ENCODE measurements around the gene ZMYND8.

- no peak for TF ChIP-seq POLR2A (IDR thresholded peaks at IDR 0.05)
- TF ChIP-seq CTCF (IDR thresholded peaks at IDR 0.05): no peak
- TF ChIP-seq POLR2AphosphoS5 (IDR thresholded peaks at IDR 0.05): no peak
These were observed 62.9 kb downstream of the ZMYND8 start for GRCh38 chr20:47293631-47294030.
